ENCODE data around the gene PAX5.
A peak's percentile ranks its signal among the peaks of the same experiment; 100 is the strongest.

The PAX5 gene

GRCh38 chr9:37037503-37038301 is 3.6 kb upstream of the PAX5 start:
- DNase-seq (ENCODE audit: low read depth, low spot score), result peak; percentile 15

DNA sequence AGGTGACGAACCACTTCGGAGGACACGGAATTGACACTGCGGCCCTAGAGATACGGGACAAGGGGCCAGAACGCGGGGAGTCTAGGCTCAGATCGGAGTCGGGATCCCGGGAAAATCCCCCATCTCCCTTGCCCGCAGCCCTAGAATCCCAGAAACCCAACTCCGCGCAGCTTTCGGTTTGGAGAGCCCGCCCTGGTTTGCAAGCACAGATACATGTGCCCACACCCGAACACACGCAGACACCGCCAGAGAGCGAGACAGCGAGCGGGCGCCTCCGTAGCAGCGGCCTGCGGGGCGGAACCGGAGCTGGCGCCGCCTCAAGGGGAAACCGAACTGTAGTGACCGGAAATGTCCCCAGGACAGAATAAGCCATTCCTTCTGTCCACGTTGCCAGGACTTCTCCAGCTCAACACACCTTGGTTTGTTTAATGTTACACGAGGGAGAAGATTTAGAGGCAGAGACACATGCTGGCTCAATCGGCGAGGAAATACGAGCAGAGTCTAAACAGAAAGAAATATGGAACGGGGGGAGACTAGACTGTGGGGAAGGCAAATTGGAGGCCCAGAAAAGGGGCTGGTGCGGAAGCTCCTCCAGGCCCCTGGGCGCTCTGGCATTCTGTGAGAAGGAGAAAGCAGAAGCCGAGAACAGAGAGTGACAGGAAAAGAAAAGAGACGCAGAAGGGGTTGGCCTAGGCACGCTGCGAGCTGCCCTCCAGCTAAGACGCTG is 2.9 kb upstream of the PAX5 start:
- peak; percentile 48 for DNase-seq (ENCODE audit: low read depth, low spot score)

GRCh38 chr9:37036371-37036775 is 2.3 kb upstream of the PAX5 start:
- no peak for DNase-seq (ENCODE audit: low read depth, low spot score)

GRCh38 chr9:37035648-37036370 is 1.7 kb upstream of the PAX5 start:
- peak; percentile 31 for DNase-seq (ENCODE audit: low read depth, low spot score)

DNA sequence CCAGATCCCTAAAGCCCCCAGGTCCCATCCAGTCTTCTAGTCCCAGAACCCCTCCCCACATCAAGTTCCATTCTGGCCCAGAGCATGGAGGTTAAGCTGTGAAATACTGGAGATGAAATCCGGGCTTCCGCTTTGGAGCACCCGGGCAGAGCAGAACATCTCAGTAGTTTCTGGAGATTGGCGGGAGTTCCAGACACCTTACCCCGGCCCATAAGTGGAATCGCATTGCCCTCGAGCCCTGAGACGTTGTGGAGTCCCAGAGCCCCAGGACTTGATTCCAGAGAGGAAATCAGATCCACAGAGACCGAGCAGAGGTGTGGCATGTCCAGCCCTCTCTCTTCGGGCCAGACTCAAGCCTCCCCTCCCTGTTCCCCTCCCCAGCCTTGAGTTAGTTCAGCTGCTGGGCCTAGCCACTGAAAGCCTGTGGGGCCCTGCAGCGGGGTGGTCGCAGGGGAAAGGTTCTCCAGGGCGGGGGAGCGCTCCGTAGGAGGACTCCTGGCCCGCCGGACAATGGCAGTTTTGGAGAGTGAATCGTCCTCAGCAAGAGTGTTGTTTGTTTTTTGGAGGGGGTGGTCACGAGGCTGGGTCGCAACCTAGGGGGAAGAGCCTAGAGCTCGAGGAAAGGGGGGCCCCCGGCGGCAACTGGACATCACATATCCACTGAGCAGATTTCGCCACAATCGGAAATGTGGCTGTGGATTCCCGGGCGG is 1.0 kb upstream of the PAX5 start:
- DNase-seq (ENCODE audit: low read depth, low spot score), result no peak

GRCh38 chr9:37034305-37034937 is 353 bp upstream of the PAX5 start:
- peak; percentile 43 for DNase-seq (ENCODE audit: low read depth, low spot score)

GRCh38 chr9:37033141-37033540 is 927 bp downstream of the PAX5 start:
- DNase-seq (ENCODE audit: low read depth, low spot score), result no peak

DNA sequence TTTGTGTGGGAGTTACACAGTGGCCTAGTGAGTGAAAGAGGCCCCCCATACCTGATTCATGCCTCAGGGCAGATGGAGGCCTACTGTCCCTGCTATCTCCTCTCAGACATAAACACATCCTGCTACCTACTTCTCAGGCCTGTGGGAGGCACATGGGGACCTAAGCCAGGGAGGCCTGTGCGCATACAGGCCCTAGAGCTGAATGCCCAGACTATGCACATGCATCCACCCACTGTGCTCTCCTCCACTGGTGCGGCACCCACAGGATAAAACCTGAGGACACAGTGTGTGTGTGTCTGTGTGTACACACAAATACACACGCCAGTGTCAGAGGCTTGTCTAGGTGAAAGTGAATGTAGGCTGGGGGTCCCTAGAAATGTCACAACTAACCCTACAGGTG is 1.4 kb downstream of the PAX5 start:
- DNase-seq (ENCODE audit: low read depth, low spot score), result no peak

GRCh38 chr9:37031902-37032301 is 2.2 kb downstream of the PAX5 start:
- no peak for DNase-seq (ENCODE audit: low read depth, low spot score)

DNA sequence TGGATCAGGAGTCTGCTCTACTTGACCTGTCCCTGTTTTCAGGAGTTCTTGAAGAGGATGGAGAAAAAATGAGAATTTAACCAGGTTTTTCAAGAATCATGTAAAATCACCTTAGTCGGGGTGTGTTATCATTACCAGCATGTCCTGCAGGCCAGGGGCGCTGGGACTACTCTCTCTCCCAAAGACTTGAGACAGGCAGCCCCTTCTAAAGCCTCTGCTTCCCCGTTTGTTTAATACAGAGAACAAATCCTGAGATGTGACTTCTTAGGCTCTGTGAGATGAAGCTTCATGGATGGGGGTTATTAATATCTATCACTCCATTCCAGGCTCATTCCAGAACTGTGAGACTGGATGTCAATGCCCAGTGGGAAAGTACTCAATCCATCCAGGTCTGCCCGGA is 3.0 kb downstream of the PAX5 start:
- no peak for DNase-seq (ENCODE audit: low read depth, low spot score)

DNA sequence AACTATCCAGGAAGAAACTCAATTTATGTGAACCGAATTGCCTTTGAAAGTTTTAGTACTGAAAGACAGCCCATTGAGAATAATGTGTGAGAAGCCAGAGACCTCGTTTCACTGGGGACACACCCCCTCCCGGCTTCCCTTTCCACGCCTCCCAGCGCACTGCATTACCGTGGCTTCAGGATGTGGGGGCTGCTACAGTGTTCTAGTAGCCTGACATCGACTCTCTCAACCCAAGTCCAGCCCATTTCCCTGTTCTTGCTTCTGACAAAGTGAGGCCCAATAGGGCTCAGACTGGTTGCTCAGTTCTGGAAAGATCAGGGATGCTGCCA is 3.5 kb downstream of the PAX5 start:
- DNase-seq (ENCODE audit: low read depth, low spot score), result no peak

DNA sequence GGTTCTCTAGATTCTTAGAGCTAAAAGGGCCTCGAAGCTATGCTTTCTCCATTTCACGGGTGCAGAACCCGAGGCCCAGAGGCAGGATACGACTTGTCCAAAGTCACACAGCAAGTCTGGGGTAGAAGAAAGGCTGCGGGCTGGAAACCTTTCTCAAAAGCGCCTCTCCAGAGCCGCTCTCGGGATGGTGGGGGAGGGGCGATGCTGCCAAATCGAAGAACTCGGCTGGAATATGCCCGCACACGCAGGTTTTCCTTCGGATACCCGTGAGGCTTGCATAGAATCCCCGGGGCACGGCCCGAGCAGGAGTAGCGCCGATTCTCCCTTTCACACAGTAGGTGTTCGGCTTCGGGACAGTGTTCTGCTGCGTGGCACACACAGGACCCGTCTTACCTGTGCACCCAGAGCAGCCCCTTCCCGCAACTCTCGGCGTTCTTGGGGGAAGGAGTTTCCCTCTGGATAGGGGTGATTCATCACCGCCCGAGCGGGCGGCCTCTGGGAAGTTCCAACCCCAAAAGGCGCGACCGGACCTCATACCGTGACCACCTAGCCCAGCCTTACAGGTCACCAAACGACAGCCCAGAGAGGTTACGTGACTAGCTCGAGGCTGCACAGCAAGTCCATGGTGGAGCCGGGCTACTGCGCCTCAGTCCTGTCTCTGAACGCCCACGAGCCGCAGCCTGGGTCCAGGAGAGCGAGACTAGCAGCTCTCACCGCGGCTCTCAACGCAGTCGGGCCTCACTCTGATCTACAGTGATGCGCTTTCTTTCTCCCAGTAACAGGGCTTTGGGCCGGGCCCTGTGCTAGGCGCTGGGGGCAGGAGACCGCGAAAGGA is 4.1 kb downstream of the PAX5 start:
- DNase-seq (ENCODE audit: low read depth, low spot score), result peak; percentile 6

- no peak for DNase-seq (ENCODE audit: low read depth, low spot score)
These were observed 4.7 kb downstream of the PAX5 start for GRCh38 chr9:37029304-37029775.

GRCh38 chr9:37028420-37029031 is 5.5 kb downstream of the PAX5 start:
- DNase-seq (ENCODE audit: low read depth, low spot score), result no peak

DNA sequence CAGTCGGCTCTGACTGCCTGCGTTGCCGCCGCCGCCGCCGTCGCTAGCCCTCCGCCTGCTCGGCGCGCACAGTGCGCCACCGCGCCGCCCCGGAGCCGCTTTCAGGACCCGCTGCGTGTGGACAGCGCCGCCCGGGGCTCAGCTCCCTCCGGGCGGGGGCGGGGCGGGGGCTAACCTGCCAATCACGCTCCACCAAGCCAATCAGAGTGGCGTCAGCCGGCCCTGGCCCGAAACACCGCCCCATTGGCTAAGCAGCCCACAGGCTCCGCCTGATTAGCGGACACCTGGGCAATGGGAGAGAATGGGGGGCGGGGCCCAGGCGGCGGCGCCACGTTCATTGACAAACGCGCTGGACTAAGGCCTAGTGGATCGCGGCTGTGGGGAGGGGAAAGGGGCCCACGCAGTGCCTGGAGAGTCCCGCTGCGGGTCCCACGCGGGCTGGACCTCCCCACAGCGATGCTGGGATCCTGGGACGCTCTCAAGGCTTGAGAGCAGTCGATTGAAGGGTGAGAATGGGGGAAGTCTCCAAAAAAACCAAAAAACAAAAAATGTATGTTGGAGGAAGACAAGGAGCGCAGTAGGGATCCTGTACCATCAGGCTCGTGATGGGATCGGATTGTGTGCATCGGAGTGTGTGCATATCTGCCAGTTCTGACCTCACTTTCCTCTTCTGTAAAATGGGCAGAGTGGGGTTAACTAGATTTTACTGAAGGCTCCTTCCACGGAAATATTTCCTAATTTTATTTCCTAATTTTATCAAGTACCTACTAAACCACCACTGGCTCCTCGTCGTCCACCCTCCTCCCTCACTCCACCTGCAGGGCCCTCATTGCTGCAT is 6.3 kb downstream of the PAX5 start:
- DNase-seq (ENCODE audit: low read depth, low spot score), result peak; percentile 98

GRCh38 chr9:37026931-37027581 is 7.0 kb downstream of the PAX5 start:
- DNase-seq (ENCODE audit: low read depth, low spot score), result no peak

- DNase-seq (ENCODE audit: low read depth, low spot score), result peak; percentile 13
These were observed 7.7 kb downstream of the PAX5 start for GRCh38 chr9:37026113-37026930.

GRCh38 chr9:37025823-37026112 is 8.3 kb downstream of the PAX5 start:
- no peak for DNase-seq (ENCODE audit: low read depth, low spot score)

Data from astrocyte of the hippocampus (primary cell).